NCI-H2107 treated with DMSO at 0.1 percent for 48 hours (cell line): Measurements from ENCODE around the gene GNPDA1.
"Not testable (repeated sequence)": the region's sequence is repeated elsewhere in the genome, so short reads cannot be mapped to it uniquely, and the experiment has no call there.

Experiments
- DNase-seq: peaks from one replicate; lab custom pipeline; 2025; ENCODE audit not compliant: unreplicated experiment; lab: John Stamatoyannopoulos, UW

Gene GNPDA1

DNA sequence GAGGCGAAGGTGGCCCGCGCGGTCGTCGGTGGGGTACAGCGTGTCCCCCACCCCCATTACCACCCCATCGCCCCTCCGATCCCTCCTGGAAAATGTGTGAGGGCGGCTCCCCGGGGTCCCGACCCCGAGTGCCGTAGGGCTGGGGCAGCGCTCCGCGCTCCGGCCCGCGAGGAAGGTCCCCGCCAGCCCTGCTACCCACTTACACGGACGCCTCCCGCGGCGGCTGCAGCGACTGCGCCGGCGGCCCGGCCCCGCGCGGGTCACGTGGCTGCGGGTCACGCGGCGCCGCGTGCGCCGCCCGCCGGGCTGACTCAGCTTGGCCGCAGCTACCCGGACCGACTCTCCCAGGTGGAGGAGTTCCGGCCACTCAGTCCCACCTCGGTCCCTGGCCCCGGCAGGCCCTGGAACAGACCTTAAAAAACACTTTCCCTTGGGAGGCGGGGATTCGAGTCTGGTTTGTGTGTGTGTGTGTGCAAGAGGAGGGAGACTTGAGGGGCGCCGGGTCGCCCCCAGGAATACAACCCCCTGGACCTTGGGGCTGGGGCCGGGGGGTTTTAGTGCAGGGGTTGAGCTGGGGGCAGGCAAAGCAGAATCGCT is at the start of gene GNPDA1:
GNPDA1 (minus strand) TSS at position 236 of the 597 bp plus-strand sequence. CDS start 992 bp downstream, outside the sequence.
- no peak for DNase-seq

DNA sequence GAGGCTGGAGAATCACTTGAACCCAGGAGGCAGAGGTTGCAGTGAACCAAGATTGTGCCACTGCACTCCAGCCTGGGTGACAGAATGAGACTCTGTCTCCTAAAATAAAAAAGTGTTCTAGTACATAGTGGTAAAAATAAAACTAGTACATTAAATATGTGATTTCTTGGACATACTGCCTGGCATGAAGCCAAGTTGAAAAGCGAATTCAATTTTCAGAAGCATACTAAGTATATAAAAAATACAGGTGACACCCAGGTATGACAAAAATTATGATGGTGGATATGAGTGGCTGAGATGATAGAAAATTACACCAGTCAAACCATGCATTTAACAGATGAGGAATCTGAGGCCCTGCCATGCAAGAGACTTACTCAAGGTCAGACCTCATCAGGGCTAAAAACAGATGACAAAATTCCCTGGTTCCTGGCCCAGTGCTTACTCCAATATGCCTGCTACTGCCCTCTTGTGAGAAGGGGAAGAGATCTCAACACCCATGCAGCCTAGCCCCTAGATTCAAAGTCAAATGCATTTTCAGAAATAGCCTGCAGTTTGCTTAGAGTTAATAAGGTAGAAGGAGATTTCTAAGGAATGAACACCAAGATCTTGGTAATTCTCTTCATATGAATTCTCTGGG is 46.6 kb upstream of the GNPDA1 start:
- DNase-seq = no peak

DNA sequence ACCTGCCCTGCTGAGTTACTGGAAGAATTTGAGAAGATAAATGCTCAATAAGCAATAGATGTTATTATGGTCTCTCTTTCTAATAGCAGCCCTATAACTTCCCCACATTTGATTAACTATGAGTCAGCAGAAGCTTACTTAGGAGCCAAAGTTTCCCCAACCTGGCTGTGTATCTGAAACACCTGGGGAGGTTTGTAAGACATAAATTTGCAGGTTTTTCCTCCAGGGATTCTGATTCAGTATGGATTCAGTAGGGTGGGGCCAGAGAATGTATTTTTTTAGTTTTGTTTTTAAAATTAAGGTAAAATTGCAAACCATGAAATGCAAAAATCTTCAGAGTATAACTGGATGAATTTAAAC is 44.9 kb upstream of the GNPDA1 start:
- no peak for DNase-seq

DNA sequence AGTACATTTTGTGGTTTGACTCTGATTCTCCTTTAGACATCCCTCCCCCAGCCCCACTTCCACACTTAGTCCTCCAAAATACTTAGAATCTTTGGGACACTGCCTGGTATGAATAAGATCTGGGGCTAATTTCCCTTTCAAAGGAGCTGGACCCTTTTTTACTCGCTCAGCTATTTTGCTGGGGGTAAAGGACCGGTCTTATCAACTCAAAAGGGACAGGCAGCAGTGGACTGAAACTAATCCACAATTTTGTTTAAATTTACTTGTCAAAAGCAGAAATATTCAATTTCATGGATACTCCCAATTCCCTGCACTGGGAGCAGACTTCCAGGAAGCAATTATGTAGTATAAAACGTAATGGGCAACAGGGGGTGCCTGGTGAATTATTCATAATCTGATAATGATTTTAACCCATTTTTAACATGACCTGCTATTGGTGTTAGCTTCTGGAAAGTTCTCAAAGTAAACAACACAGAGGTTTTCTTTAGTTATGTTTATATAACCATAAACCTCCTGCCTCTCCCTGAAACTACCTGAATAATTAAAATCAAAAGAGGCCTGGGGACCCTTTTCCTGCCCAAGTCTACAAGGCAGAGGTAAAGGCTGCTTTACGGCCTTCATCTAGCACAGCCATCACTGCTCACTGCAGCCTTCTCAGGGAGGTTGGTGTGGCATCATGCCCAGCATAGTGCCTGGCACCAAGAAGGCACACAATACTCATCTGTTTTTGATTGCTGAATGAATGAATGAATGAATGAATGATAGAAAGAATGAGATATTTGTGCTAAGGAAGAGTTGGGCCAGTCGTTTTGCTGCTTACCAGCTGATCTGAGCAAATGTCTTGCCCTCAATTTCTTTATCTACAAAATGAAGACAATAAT is 44.2 kb upstream of the GNPDA1 start:
- DNase-seq = no peak

DNA sequence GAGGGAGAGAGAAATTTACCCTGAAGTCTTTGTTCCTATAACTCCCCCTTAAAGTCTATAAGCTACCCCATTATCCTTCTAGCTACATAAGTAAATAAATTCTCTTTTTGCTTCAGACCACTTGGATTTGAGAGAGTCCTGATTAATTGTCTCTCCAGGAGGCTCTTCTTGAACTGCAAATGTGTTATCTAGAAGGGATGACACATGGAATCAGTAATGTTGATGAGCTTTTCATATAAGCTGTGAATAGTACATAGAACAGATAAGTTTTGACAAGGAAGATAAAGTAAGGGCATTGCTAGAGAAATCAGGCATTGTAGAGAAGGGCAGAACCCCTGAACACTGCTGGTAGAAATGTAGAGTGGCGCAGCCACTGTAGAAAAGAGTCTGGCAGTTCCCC is 42.5 kb upstream of the GNPDA1 start:
- no peak for DNase-seq

DNA sequence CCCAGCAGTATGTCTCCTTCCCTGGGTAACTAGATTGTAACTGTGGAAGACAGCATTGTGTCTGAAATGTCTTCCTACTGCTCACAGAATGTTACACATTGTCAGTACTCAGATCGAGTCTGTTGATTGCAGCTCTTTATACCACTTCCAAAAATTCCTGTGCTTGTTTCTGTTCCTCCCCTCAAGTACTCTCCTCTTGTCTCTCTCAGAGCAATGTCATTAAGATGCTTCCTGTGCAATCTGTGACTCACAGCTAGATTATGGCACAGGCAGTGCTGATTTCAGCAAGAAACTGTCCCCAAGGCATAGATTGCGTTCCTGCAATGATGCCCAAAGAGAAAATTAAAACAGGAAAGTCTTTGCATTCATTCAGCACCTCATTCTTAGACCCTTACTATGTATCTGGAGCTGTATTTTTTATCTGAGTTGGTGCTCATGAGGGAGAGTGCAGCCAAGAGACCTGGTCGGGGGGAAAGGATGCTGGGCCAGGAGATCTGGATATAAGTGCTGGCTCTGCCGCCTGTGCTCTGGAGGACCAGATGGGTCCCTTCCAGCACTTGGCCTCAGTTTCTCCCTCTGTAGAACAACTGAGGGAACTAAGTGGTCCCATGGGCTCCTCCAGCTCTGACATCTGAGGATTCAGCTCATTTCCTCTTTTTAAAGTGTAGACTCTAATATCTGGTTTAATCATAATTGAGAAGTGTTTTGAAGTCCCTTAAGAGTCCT is 40.8 kb upstream of the GNPDA1 start:
- no peak for DNase-seq

DNA sequence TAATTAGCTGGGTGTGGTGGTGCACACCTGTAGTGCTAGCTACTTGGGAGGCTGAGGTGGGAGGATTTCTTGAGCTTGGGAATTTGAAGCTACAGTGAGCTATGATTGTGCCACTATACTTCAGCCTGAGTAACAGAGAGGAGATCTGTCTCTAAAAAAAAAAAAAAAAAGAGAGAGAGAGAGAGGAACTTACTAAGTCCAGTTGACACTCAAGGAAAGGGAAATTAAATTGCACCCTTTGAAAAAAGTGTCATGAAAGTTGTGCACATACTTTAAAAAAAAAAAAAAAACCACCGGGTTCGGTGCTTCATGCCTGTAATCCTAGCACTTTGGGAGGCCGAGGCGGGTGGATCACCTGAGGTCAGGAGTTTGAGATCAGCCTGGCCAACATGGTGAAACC is 39.2 kb upstream of the GNPDA1 start:
- not testable (repeated sequence) for DNase-seq

DNA sequence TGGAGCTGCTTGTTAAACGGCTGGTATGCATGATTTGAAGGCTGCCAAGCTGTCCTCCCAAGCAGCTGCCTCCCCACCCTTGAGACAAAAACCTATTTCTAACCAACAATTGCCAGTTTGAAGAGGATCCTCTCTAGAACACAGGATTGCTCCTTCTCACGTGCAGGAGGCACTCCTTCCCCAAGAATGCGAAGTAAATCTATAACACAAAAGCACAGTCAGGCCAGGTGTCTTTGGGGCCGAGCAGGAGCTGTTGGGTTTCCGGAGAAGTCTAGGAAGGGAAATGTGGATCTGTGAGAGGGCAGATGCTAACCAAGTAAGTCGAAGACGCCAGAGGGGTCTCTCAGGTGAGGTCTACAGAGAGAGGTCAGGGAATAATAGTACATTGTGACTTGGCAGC is 35.4 kb upstream of the GNPDA1 start:
- DNase-seq = no peak

DNA sequence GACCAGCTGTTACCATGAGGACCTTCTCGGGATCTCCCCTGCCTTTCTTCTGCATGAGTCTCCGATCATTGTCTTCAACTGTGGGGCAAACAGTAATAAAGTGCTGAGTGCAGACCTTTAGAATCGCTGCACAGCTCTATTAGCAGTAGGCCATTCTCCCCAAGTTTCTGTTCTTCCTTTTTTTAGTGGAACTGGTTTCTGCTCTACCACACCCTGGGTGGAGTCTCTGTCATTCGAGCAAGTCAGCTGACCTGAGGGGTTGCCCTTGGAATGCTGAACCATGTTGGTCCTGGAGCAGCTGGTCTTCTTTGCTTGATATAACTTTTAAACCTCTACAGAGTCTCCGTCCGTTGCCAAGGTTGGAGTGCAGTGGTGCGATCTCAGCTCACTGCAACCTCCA is 33.4 kb upstream of the GNPDA1 start:
- DNase-seq = no peak

DNA sequence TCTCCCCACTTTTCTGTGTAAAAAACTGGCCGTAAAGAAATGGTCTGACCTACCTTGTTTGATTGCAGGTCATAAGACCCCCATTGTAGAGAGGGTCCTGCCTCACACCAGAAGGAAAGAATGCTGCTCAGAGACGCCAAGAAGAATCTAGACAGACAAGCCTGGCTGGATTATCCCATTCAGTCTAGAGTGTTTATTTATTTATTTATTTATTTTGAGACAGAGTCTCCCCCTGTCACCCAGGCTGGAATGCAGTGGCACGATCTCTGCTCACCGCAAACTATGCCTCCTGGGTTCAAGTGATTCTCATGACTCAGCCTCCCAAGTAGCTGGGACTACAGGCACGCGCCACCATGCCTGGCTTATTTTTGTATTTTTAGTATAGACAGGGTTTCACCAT is 28.1 kb upstream of the GNPDA1 start:
- DNase-seq = not testable (repeated sequence)

DNA sequence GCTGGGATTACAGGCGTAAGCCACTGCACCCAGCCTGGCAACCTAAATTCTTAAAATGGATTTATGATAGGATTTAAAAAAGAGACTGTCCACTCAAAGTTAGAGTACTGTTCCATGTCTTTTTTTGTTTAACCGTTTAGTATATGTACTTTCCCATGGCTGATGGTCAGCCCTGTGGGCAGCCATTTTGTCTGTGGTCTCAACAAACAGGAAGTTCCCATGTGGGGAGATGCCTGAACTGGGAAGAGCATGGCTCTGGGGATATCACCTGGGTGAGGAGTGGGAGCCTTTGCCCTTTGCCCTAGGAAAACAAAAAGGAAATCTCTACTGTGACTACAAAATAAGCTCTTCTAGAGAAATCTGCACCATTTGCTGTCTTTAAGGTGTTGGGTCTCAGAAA is 27.5 kb upstream of the GNPDA1 start:
- DNase-seq = no peak

DNA sequence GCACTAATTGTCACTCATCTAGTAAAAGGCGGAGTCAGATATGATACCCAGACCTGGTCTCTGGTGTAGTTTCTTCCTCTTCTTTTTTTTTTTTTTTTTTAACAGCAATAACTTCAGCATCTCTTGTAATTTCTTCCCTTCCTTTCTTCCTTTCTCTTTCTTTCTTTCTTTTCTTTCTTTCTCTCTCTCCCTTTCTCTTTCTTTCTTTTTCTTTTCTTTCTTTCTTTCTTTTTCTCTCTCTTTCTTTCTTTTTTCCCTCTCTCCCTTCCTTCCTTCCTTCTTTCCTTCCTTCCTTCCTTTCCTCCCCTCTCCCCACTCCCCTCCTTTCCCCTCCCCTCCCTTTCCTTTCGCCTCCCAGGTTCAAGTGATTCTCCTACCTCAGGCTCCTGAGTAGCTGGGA is 25.9 kb upstream of the GNPDA1 start:
- no peak for DNase-seq

DNA sequence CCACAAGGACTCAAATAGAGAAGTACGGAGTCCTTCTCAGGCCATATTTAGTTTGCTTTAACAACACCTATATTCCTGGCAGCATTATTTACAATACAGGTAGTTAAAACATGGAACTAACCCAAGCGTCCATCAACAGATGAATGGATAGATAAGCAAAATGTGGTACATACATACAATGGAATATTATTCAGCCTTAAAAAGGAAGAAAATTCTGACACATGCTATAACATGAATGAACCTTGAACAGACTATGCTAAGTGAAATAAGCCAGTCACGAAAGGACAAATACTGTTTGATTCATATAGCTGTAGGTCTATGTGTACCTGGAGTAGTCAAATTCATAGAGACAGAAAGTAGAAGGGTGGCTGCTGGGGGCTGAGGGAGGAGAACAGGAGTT is 24.8 kb upstream of the GNPDA1 start:
- DNase-seq = not testable (repeated sequence)

DNA sequence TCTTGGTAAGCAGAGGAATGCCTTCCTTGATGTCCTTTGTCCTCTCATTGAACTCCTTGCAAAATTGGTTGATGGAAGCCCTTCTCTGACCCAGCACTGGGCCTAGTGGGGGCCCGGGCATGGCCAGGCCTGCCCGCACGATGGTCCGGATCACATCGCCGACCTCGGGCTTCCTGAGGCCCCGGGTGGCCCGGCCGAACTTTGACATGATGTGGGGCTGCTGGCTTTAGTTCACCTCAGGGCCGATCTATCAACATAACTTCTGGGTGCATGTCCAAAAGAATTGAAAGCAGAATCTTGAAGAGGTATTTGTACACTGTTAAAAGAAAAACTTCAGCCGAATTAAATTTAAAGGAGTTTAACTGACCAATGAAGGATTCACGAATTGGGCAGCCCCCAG is 24.1 kb upstream of the GNPDA1 start:
- no peak for DNase-seq

DNA sequence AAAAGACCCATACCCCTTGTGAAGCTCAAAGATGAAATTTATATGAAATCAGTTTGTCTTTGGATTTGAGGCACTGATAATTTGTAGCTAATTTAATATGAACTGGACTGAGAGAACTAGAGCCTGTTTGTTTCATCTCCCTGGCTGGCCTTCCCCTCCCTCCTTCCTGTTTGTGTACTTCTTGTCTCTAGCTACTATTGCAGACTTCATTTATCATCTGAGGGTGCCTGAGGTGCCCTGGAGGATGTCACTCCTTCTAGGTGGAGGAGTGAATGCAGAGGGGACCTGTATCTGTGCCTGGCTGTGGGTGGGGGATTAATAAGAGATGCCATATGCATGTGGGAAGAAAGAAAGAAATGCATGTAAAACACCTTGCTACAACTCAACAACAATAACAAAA is 22.2 kb upstream of the GNPDA1 start:
- DNase-seq = no peak

DNA sequence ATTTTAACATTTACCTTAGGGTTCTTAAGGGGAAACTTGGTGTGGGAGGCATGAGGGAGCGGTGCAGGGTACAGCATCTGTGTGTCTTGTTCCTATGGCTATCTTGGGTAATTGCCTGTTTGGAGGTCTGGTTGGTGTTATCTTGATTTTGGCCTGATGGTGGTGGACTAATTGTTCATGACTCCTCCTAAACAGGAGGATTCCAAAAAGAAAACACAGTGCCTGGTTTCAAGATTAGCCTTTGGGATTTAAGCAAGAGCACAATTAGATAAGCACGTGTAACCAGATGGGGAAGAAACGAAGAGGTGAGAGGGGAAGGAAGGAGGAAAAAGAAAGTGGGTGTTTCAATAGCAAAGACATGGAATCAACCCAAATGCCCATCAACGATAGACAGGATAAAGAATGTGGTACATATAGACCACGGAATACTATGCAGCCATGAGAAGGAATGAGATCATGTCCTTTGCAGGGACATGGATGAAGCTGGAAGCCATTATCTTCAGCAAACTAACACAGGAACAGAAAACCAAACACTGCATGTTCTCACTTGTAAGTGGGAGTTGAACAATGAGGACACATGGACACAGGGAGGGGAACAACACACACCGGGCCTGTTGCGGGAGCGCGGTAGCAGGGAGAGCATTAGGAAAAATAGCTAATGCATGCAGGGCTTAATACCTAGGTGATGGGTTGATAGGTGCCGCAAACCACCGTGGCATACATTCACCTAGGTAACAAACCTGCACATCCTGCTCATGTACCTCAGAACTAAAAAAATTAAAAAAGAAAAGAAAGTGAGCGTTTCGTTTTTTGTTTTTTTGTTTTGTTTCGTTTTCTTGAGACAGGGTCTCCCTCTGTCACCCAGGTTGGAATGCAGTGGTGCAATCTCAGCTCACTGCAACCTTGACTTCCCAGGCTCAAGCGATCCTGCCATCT is 21.1 kb upstream of the GNPDA1 start:
- DNase-seq = not testable (repeated sequence)

DNA sequence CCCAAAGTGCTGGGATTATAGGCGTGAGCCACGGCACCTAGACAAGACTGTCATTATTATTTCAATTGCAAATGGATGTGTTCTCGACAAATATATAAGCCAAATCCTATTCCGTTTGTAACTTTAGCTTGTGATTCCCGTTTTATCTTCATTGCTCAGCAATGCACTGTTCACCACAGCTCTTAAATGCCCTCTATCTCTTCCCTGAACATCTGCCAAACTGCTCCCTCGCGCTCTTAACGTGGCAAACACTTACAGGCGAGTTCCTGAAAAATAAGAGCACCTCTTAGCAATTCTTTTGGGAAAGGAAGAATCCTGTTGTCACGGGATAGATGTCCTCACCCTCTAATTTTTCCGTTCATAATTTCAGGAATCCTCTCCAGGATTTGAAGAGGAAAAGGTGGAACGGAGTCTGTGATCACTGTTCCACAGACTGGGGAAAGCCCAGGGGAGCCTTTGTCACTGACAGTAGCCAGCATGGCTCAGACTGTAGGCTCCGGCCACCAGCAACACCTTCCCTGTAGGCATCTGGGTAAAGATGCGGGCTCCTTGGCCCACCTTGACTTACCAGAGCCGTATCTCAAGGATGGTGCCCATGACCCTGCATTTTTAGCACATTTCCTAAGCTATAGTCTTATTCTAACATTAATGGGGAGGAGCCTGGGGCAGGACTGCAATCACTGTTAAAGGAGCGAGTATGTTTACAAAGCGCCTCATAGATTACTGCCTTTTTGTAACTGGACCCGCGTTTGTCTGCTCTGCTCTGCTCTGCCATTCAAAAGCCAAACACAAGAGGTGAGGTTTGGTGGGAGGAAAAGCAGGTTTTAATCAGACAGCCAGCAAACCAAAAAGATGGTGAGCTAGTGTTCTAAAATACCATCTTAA is 20.2 kb upstream of the GNPDA1 start:
- peak; percentile 49 for DNase-seq

DNA sequence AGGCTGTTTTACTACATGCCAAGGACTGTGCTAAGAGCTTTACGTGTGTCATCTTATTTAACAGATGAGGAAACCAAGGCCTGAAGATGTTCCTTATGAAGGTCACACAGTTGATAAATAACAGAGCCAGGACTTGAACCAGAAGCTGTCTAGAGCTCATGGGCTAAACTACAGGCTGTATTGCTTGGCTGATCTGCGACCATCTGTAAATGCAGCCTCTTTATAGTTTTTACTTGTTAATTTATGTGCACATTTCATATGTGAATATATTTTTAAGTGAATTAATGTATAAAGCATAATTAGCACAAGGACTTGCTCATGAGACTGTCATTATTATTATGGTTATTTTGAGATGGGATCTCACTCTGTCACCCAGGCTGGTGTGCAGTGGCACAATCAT is 19.3 kb upstream of the GNPDA1 start:
- DNase-seq = no peak

DNA sequence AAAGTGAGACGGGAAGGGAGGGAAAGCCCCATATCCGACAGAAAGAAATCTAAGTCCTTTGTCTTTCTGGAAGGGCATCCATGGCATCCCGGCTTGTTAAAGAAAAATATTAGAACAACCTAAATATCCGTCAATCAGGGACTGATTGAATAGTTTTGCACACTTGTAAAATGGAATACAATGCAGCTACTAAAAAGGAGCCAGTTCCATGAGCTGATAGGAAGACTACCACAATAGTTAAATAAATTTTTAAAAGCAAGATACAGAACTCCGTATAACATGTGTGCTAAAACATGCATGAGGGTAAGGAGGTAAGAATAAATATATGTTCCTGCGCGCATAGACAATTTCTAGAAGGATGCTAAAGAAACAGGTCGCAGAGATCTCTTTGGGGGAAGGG is 12.8 kb upstream of the GNPDA1 start:
- no peak for DNase-seq
